ENCODE results near the gene OASL.
"Not testable (repeated sequence)": the region's sequence is repeated elsewhere in the genome, so short reads cannot be mapped to it uniquely, and the experiment has no call there.

The OASL gene

DNA sequence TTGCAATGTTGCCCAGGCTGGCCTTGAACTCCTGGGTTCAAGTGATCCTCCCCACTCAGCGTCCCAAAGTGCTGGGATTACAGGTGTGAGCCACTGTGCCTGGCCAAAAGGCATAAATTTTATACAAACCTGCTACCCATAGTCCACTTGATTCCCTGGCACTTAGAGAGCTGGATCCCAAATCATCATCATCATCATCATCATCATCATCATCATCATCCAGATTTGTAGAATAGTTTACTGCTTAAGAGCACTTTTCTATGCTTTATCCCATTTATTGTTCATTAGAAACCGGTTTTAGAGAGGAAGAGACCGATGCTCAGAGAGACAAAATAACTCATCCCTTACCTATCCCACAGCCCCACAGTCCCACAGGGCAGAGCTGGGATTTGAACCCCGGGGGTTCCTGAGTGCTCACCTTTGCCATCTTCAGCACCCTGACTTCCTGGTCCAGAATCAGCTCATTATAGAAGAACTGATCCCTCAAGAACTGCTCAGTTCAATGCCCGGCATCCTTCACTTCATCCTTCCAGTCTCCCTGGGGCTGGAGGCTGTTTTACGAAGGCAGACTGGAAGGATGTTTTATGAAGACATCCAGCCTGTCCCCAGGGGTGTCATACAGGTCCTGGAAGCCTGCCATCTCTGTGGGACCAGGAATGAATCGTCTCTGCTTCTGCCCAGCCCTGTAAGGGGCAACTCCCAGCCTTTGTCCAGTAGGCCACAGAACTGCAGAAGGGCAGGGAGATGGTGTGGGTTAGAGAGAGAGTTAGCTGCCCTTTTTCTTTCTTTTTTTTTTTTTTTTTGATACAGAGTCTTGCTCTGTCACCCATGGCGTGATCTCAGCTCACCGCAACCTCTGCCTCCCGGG lies 20.2 kb upstream of the OASL start:
- no peak for DNase-seq

DNA sequence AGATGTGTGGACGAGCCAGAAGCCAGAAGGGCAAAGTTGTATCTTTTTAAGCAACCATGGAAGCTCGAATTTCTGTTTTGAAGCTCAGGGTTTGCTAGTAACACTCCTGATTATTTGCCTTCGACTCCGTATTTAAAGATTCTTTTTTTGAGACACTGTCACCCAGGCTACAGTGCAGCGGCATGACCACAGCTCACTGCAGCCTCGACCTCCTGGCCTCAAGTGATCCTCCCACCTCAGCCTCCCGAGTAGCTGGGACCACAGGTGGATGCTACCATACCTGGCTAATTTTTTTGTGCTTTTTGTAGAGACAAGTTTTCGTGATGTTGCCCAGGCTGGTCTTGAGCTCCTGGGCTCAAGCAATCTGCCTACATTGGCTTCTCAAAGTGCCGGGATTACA lies 18.7 kb upstream of the OASL start:
- no peak for DNase-seq

DNA sequence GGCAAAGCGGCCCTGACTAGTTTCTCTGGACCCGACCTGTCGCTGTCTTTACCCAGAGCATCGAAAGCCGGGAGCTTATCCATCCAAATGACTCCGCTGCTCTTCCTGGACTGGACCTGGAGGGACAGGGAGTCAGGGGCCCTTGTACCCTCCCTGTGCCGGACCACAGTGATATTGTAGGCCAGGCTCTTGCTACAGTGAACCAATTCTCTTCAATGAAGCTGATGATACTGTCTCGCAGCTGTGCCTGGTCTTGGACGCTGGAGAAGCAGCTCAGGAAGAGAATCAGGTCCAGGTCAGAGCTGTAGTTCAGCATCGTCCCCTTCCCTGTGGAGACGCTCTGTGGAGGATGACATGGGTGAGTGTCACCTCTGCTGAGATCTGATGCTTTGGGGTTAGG lies 14.7 kb upstream of the OASL start:
- no peak for DNase-seq

DNA sequence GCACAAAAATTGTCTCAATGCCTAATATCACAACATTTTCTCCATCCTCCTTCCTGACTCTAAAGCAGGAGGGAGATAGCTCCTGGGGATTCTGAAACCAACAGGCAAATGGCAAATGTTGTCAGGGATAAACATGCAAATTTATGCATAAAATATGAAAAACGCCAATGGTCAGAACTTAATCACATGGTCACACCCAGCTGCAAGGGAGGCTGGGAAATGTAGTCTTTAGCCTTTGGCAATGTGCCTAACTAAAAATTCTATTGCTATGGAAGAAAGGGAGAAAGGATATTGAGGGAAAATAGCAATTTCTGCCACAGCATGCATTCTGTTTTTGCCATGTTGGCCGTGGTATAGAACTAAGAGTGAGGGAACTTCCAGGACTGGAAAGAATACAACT lies 11.7 kb upstream of the OASL start:
- peak; percentile 14 for DNase-seq

DNA sequence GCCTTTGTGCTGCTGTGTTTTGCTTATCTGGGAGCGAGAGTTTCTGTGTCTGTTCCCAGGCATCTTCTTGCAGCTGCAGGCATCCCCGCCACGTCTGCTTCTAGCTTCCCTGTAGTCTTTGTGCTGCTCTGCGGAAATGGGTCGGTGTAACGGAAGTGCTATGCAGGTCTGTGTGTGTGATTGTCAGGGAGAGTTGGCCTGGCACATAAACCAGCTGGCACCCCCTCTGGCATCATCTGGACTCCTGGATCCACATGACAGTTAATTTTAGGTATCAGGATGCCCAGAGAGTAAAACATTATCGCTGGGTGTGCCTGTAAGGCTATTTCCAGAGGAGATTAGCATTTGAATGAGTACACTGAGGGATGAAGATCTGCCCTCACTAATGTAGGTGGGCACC lies 9.4 kb upstream of the OASL start:
- no peak for DNase-seq

DNA sequence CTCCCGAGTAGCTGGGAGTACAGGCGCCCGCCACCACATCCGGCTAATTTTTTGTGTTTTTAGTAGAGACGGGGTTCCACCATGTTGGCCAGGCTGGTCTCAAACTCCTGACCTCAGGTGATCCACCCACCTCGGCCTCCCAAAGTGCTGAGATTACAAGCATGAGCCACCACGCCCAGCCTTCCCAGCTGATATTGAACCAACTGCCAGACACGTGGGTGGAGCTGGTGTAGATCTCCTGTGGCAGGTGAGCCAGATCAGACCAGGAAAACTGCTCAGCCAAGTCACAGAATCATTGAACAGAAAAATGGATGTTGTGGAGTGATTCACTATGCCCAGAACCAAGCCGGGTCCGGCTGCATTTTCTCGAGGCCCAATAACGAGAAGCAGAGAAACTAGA lies 8.4 kb upstream of the OASL start:
- not testable (repeated sequence) for DNase-seq

DNA sequence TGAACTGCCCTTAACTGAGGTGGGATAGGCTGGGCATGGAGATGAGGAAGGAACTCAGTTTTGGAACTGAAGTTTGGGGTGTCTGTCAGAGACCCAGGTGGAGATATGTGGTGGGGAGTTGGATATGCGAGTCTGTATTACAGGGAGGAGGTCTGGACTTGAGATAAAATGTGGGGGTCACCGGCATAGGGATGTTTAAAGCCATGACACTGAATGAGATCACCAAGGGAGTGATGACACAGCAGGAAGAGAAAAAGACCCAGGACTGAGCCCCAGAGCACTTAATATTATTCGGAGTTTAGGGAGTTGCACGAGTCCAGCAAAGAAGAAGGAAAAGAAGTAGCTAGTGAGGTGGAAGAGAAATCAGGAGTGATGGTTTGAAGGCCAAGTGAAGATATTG lies 4.0 kb upstream of the OASL start:
- no peak for DNase-seq

DNA sequence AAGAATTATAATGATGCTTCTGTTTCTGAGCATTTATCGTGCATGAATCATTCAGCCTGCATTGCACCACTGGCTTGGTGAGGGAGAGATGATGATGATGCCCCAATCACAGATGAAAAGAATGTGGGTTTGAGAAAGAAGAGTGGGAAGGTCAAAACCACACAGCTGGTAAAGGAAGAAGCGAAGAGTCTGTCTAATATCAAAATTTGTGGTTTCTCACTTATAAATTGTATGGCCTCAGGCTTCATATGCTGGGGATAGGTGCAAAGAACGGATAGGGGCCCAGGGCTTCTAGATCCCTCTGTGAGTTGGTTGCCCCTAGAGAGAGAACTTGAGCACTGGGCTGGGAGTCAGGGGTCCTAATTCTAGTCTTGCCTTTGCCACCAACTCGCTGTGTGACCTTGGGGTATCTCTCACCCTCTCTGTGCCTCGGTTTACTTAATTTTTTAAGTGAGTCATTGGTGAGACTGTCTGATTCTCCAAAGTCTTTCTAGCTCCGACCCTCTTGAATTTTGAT lies 2.2 kb downstream of the OASL start:
- no peak for DNase-seq

DNA sequence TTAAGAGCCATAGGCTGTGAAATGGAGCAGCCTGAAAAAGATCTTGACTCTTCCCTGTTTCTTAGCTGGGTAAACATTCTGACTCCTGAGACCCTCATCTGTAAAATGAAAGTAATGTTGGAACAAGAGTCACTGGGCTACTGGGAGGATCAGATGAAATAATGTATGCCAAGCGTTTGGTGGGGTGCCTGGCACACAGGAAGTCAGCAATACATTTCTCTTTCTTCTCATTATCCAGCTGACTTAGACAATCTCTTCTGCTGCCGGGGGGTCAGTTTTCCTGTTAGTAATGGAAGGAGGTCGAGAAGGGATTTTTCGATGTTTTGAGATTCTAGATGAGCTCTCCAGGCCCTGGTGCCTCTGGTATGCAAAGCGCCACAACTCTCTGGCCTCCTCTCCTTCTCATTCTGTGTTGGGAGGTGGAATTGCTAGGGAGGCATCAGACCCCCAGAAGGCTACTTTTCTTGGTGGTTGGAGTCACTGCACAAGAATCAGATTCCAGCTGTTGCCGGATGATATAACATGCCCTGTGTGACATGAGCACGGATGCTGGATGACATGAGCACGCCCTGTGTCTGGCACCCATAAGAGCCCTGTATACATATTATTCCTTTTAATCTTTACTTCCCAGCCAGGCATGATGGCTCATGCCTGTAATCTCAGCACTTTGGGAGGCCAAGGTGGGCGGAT lies 4.3 kb downstream of the OASL start:
- no peak for DNase-seq

DNA sequence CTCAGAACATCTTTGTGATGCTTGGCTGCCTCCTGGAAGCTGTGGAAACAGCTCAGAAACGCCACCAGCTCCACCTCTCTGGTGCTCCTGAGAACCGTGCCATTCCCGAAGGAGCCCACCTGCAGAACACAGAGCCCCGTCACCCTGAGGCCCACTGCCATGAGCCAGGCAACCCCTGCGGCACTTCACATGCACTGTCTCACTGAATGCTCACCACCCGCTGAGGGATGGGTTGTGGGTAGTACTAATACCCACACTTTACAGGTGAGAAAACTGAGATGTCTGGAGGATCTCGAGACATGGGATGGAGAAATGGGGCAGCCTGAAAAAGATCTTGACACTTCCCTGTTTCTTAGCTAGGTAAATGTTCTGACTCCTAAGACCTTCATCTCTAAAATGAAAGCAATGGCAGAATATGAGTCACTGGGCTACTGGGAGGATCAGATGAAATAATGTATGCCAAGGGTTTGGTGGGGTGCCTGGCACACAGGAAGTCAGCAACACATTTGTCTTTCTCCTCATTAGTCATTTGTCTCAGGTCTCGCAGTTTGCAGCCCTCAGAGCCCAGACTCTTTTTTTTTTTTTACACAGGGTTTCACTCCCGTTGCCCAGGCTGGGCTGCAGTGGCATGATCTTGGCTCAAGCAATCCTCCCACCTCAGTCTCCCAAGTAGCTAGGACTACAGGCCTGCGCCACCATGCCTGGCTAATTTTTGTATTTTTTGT lies 5.3 kb downstream of the OASL start:
- DNase-seq = no peak

DNA sequence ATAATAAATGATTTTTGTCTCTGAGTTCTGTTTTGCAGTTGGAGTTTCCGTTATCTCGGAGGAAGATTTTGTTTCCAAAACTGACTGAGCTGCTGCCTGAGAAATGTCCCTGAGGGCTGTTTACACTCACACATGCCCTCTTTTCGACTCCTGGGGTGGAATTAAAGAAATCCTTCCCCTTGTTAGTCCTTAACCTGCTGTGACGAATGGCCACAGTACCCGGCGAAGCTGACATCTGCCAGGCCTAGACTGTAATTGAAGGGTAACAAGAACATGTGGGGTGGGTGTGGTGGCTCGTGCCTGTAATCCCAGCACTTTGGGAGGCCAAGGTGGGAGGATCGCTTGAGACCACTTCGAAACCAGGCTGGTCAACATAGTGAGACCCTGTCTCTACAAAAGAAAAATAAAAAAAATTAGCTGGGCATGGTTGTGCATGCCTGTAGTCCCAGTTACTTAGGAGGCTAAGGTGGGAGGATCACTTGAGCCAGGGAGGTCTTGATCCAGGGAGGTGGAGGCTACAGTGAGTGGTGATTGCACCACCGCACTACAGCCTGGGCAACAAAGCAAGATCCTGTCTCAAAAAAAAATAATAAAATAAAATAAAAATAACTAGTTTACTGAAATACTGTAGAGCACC lies 8.4 kb downstream of the OASL start:
- no peak for DNase-seq

DNA sequence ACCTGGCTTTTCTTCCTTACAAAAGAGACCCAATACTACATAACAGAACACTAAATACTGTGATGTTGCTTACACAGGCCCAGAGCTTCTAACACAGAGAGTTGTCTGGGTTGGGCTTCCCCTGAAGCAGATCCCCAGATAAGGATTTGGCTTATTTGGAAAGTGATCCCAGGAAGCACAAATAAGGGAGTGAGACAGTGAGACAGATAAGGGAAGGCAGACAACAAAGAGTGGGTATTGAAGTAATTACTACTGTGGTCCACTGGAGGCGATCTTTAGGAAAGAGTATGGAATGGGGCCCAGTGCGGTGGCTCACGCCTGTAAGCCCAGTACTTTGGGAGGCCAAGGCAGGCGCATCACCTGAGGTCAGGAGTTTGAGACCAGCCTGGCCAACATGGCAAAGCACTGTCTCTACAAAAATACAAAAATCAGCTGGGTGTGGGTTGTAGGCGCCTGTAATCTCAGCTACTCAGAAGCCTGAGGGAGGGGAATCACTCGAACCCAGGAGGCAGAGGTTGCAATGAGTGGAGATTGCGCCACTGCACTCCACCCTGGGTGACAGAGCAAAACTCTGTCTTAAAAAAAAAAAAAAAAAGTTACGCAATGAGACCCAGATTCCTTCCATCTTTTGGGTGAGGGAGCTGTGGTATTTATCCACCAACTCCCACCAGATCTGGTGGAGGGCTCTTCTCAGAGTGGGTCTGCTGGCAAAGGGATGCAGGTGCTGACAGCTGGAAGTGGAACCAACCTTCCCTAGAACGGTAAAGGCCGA lies 12.6 kb downstream of the OASL start:
- peak; percentile 71 for DNase-seq

DNA sequence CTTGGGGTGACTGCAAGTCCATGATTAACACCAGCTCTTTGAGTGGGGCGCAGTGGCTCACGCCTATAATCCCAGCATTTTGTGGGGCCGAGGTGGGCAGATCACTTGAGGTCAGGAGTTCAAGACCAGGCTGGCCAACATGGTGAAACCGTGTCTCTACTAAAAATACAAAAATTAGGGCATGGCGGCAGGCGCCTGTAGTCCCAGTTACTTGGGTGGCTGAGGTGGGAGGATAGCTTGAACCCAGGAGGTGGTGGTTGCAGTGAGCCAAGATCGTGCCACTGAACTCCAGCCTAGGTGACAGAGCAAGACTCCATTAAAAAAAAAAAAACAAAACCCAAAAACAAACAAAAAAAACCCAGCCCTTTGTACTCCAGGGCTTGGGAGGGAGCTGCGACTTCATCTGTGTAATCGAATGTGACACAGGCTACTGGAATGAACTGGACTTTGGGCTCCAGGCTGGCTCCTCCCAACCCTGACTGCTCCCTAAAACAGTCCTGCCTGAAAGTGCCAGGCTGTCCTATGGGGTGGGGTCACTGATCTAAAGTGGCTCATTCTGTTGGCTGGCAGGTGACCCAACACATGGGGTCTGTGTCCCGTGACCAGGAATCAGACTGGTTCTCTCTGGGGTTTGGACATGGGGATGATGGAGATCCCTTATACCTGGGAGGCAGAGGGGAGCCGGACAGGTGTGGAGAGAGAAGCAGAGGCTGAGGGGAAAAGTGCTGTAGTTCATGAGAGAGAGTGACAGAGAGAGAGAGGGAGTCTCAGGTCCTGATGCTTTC lies 13.4 kb downstream of the OASL start:
- no peak for DNase-seq

DNA sequence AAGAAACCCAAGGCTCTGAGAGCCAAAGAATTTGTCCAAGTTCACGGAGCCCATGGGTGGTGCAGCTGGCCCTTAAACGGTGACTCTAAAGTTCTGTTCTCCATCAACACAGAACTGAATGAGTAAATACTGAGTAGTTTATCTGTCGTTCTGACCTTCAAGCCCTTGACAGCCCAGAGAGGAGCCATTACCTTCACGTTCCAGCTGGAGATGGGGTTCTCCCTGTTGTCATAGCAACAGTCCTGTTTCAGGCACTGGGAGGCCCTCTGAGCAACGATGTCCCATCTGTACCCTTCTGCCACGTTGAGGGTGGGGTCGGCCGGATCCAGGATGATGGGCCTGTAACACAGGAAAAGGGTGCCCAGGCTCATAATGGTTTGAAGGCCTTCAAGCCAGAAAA lies 15.2 kb downstream of the OASL start:
- DNase-seq = no peak

DNA sequence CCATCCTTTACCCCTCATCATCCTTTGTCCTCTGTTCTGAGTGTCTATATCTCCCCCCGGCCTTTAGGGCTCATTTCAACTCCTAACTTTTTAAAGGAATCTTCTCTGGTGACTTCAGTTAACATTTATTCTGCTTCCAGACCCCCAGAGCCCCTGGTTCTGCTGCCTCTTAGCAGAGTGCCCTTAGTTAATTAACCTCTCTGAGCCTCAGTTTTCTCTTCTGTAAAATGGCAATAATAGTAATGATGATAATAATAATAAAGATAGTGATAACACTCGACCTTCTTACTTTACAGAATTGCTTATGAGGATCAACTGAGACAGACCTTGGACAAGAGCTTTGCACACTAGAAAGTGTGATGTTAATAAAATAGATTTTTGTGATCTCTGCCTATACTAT lies 16.3 kb downstream of the OASL start:
- no peak for DNase-seq

DNA sequence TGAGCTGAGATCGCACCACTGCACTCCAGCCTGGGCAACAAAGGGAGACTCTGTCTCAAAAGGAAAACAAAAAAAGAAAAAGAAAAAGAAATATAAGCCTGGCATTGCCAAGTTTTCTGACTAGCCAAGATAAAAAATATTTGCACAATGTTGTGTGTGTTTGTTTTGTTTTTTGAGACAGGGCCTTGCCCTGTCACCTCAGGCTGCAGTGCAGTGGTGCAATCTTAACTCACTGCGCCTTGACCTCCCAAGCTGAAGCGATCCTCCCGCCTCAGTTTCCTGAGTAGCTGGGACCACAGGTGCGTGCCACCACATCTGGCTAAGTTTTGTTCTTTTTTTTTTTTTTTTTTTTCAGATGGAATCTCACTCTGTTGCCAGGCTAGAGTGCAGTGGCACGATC lies 17.3 kb downstream of the OASL start:
- no peak for DNase-seq

DNA sequence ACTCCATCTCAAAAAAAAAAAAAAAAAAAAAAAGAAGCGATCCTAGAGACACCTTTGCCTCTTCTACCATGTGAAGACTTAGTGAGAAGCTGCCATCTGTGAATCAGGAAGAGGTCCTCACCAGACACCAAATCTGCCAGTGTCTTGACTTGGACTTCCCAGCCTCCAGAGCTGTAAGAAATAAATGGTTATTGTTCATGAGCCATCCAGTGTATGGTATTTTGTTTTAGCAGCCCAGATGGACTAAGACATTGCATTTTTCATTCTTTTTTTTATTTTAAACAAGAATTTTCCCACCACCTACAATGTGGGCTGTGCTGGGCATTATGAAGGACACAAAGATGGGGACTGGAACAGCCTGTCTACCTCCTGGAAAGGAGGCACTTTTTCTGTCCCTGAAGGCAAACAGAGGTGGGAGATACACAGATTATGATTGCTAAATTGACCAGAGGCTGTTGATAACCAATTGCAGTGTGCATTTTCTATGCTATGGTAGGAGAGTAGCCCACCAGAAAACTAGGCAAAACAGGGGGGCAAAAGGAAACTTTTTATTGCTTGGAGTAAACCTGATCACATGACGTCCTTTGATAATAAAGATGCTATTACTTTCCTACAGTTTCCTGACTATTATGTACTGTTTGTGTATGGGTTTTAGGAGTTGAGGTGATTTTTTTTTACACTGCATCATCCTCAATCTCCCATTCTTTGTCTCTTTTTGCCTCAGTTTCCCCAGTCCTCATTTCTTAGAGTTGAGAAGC lies 20.0 kb downstream of the OASL start:
- no peak for DNase-seq

DNA sequence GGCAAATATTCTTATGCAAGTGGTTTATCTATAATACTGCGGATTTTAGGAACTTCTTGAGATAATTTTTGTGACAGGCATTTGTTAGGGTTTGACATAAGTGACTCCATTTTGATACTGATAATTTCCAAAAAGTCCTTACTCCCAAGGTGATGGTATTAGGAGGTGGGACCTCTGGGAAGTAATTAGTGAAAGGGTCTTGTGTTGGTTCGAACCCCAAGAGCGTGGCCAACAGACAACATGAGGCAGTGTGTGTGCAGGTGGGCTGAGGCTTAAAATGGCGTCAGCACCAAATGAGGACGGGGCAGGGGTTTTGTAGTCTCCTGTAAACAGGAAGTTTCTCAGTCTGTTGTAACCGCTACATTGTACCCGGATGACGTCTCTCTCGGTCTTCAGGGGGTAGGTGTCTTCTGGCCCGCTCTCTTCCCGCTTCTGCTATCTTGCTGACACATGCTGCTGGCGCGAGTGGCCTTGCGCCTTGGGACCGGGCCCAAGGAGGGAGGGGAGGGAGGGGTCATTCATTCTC lies 21.0 kb downstream of the OASL start:
- DNase-seq = no peak

DNA sequence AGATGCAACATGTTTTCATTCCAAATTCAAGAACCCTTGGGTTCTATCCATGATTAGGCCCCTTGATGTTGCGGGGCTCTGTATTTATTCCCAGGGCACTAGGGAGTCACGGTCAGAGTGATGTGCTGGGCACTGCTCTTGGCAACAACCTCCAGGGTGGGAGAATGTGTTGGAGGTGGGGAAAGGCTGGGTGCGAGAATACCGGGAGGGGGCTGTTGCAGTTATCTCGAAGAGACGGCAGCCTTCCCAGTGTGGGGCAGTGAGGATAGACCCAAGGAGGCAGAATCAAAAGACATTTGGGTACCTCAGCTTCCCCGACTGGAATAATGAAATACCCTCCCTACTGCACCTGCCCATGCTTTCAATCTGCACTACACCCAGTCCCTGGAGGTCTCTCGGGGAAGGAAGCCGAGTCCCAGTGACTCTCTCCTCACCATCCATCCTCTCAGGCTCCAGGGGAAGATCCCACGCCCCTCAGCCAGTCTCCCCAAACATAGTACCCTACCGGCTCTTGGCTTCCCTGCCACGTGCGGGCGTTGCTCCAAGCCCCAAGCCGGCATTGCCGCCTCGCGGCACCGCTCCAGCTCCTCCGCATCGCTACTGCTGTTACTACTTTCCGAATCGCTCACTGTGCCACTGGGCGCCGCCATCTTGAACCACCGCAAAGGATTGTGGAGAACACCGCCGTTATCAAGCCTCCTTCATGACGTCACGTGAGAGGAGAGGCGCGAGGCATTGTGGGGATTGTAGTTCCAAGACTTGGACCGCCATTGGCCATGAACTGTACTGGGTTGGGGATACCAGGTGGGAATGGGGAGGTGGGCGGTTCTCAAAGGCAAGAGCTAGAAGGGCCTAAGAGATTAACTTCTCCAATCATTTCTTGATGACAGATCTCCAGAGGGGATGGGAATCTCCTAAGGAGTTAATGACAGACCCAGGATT lies 22.9 kb downstream of the OASL start, which contains the start of gene C12orf43:
TSS of gene C12orf43 (minus strand) at position 663 of the 942 bp plus-strand sequence. CDS start at position 650, 13 bp downstream.
- peak; percentile 96 for DNase-seq

Data from OCI-M1 (cell line).